ENCODE measurements around the gene PCYT1B.
"Not testable (repeated sequence)": the region's sequence is repeated elsewhere in the genome, so short reads cannot be mapped to it uniquely, and the experiment has no call there.

PCYT1B gene

DNA sequence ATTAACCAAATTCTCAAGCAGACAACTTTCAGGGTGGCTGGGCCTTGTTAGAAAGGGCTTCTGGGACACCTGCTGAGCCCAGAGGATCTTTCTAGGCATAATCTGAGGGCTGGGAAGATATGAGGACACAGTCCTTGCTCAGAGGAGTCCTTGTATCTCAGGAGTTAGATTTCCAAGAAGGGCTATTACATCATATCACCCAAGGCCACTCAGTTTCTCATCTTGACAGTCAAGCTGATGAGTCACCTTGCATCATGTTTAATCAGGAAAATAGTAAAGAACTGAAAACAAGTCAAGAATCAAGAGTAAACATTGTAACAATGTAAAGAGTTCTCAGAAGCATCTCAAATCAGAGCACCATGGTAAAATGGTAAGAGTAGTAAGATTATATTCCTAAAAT lies 4.0 kb downstream of the PCYT1B start:
- no peak for DNase-seq

DNA sequence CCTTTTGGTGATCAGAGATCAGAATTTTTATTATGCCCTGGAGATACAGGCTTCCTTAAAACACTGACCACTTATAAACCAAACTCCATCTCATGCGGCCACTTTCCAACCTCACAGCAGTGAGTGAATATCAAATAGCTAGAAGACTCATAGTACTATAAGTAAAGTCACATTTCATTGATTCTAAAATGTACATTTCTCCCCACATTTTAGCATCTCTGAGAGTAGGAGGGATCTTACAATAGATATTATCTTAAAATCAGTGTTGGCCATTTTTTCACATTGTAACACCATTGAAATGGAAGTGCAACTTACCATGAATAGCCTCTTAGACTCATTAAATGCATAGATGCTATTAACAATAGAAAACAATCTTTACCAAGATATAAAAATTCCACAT lies 17.4 kb downstream of the PCYT1B start:
- no peak for DNase-seq

- no peak for DNase-seq
Measured at GRCh38 chrX:24619647-24620046, 27.5 kb downstream of the PCYT1B start.

DNA sequence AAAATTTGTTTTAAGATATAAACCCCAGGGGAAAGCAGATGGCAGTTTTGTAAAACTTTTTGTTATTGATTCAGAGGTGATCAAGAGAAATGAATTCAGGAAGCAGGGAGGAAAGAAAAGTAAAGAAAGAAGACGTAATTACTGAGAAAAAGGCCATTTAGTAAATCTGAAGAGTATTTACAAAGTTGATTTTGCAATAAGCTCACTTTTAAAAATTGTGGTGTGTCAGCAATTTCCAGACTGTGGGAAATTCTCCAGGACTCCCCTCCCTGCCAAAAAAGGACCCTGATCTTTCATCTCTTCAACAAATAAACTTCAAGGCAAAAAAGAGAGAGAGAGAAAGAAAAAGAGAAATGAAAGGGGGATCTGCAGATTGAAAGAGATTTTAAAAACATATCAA lies 36.6 kb downstream of the PCYT1B start:
- DNase-seq: no peak

DNA sequence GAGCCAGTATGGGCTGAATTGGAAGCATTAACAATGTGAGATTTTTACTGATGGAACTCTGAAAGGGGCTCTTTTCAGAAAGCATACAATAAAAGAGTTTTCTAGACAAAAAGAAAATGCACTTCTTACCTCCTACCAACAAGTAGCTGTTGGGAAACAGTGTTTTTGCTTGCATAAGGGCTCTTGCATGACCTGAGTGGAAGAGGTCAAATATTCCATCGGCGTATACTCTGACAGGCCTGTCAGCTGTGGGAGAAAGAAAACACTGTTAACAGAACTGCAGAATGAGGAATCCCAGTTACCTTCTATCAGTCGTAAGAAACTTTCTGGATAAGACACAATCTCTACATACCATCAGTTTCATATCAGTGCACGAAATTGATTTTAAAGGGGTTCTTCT lies 39.5 kb downstream of the PCYT1B start:
- no peak for DNase-seq

GRCh38 chrX:24605941-24606340 lies 41.2 kb downstream of the PCYT1B start:
- DNase-seq: not testable (repeated sequence)

- DNase-seq: no peak
Measured at GRCh38 chrX:24603191-24603590, 44.0 kb downstream of the PCYT1B start.

DNA sequence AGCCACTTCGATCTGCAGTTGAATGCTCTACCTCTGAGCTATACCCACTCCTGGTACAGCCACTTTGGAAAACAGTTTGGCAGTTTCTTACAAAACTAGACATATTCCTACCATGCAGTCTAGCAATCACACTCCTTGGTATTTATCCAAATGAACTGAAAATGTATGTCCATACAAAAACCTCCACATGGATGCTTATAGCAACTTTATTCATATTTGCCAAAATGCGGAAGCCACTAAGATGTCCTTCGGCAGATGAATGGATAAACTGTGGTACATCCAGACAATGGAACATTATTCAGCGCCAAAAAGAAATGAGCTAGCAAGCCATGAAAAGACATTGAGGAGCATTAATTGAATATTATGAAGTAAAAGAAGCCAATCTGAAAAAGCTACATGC lies 45.3 kb downstream of the PCYT1B start:
- DNase-seq: no peak

DNA sequence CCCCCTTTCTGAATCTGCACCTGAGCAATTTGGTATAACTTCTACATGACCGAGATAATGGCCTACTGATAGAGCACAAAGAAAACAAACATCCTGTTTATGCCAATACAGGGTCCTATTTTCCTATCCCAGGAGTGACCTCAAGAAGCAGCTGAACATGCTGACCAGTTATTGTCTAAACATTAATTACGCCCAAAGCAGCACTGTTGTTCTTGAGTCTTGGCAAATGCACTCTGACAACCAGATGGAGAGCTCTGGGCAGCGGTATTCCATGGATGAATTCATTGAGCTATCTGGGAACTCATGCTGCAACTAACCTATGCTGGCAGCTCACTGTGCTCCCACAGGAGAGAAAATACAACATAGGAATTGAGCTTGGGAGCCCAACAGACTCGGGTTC lies 52.6 kb downstream of the PCYT1B start:
- no peak for DNase-seq

DNA sequence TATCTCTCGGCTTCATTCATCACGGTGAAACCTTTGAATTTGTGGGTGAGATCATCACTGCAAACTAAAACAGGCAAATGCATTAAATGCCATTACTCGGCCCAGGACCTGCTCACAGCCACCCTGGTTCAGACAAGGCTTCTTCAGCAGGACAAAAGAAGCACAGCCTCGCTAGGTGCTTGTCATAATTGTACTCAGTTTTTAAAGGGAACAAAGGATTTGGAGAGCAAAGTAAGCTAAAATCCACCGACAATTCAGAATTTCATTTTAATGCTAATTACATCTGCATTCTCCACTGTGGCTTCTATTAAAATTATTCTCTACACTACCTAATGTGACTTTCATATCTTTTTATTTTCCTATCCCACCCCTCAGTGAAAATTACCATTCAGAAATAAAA lies 57.0 kb downstream of the PCYT1B start:
- no peak for DNase-seq

- no peak for DNase-seq
Measured at GRCh38 chrX:24577091-24577490, 70.1 kb downstream of the PCYT1B start.

DNA sequence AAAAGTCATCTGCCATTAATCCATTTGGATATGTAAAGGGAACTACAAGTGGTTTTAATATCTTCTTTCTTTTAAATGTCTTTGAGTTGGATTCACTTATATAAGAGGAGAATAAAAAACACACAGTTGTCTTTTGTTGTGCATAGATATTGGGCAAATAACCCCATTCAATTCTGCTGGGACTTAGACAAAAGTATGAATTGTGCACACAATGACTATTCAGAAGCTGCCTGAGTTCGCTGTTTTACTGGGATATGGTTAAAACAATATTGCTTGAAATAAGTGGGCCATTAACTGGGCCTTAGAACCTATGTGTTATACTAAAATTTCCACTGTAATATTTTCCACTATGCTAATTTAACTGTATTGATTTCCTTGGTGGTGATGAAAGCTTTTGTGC lies 71.7 kb downstream of the PCYT1B start:
- DNase-seq: no peak

DNA sequence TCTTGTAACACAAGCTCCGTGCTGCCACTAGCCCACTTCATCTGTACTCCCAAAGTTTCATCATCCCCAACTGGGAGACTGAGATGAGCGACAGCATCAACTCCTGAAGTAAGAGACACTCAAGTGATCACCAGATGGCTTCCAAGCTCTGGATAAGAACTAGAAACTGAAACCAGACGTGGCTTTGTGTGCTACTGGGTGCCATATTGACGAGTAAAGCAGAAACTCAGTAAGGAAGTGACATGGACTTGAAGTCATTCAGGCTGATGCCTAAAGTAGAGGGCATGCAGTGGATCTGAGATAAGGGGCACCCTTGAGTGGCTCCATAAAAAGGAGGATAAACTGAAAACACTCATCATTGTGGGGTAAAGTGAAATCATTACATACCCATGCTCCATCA lies 72.4 kb downstream of the PCYT1B start:
- DNase-seq: no peak

GRCh38 chrX:24567169-24567568 lies 80.0 kb downstream of the PCYT1B start:
- no peak for DNase-seq

GRCh38 chrX:24566240-24566639 lies 80.9 kb downstream of the PCYT1B start:
- DNase-seq: no peak

GRCh38 chrX:24563291-24564010 lies 83.7 kb downstream of the PCYT1B start:
- no peak for DNase-seq

GRCh38 chrX:24561121-24561520 lies 86.0 kb downstream of the PCYT1B start:
- DNase-seq: no peak

DNA sequence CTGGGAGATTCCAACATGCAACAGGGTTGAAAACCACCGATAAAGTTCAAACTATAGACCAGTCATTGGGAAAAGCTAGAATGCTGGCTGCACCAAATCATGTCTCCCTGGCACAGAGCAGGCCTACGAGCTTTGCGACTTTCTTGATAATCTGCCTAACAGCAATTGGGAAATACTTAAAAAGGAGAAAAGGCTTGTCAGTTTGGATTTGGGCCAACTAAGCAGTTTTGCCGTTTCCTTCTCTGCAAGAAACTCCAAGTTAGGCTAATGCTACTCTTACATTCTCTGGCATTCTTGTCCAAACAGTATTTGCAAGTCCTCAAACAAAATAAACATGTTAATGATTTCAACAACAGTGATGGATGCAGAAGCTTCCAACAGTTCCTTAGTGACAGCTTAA lies 94.1 kb downstream of the PCYT1B start:
- DNase-seq: no peak

- DNase-seq: no peak
Measured at GRCh38 chrX:24550166-24550565, 97.0 kb downstream of the PCYT1B start.

GRCh38 chrX:24547961-24548360 lies 99.2 kb downstream of the PCYT1B start:
- DNase-seq: no peak

DNA sequence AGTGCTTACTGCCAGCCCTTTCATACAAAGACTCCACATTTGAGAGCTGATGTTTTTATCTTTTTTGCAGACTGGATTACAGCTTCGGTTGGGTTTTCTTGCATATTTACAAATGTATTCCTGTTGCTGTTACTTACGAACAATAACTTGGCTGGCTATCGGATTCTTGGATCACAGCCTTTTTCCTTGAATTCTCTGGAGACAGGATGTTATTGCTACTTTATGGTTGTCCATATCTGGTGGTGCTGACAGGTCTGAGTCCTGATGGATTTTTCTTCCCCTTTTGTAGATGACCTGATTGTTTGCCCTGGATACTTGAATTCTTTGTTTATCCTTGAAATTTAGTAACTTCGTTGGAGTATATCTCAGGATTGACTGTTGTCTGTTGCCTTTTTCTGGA lies 104.4 kb downstream of the PCYT1B start:
- DNase-seq: no peak

- DNase-seq: no peak
Measured at GRCh38 chrX:24536551-24536950, 110.6 kb downstream of the PCYT1B start.

- no peak for DNase-seq
Measured at GRCh38 chrX:24528605-24529004, 118.5 kb downstream of the PCYT1B start.

- no peak for DNase-seq
Measured at GRCh38 chrX:24526616-24527015, 120.5 kb downstream of the PCYT1B start.

- no peak for DNase-seq
Measured at GRCh38 chrX:24525455-24525854, 121.7 kb downstream of the PCYT1B start.

DNA sequence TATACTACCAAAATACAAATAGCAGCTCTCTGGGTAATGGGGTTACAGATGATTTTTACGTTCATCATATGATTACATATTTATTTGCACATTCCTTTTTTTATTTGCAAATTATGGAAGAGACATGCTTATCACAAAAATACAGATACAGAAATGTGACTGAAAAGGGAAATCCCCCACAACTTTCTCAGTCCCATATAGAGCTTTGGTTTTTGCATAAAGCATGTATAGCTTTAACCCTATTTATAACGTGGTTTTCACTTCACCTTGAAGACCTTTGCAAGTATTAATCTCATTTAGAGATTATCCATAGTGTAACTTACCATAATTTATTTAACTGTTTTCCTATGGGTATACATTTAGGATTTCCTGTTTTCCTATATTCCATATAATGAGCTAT lies 126.7 kb downstream of the PCYT1B start:
- DNase-seq: no peak
